Stomach (tissue), 9 donors: ENCODE measurements around the gene RAP1B. TPM values are rescaled to one million over a fixed set of nuclear protein-coding genes. Genes with fewer than 3 reads are reported as not detected.

Experiments
- DNase-seq, 2 donors: peaks; one replicate each; pipeline versions ENCODE4 v3.0.0 to v3.0.0-alpha.2; 2013 to 2019
- H3K27ac ChIP-seq, 5 donors: fragments of 200-600 bp in 4 of 5; sonication (generic) in 4 of 5; one replicate each; pipeline ENCODE4 v1.5.1; 2013 to 2019; ENCODE audit warnings: mild to moderate bottlenecking in 1 of 5, moderate library complexity in 1 of 5
- H3K27me3 ChIP-seq, 3 donors: fragments of 200-600 bp; sonication (generic); one replicate each; pipeline ENCODE4 v1.5.1; 2017 to 2019; ENCODE audit warnings: mixed run types in 1 of 3
- H3K36me3 ChIP-seq, 4 donors: fragments of 200-600 bp; sonication (generic); 1 replicate in 3 of 4; 2 replicates in 1 of 4; pipeline ENCODE4 v1.5.1; 2016 to 2019
- H3K4me1 ChIP-seq, 4 donors: fragments of 200-600 bp; sonication (generic); one replicate each; pipeline ENCODE4 v1.5.1; 2016 to 2019
- H3K4me3 ChIP-seq, 4 donors: fragments of 200-600 bp; sonication (generic) in 3 of 4; one replicate each; pipeline ENCODE4 v1.5.1; 2016 to 2019; ENCODE audit warnings: mild to moderate bottlenecking in 1 of 4
- H3K9me3 ChIP-seq, 4 donors: fragments of 200-600 bp; sonication (generic); one replicate each; pipeline ENCODE4 v1.5.1; 2016 to 2019
- CTCF ChIP-seq, 7 experiments: fragments of 450-650 bp in 4 of 7; fragments of 200-600 bp in 3 of 7; sonication (generic) in 3 of 7; IDR thresholded peaks; one replicate each; pipeline ENCODE4 v1.5.1; 2016 to 2019; ENCODE audit warnings: antibody characterized with exemption in 7 of 7, control low read depth in 2 of 7, mild to moderate bottlenecking in 1 of 7
- EP300 ChIP-seq: sonication (generic); formaldehyde crosslinking; IDR thresholded peaks from one replicate; pipeline ENCODE4 v1.6.1; 2017; ENCODE audit warnings: antibody characterized with exemption
- POLR2A ChIP-seq, 4 donors: fragments of 450-650 bp; IDR thresholded peaks; one replicate each; pipeline ENCODE4 v1.6.1; 2016; ENCODE audit warnings: antibody characterized with exemption in 4 of 4, control low read depth in 2 of 4, mild to moderate bottlenecking in 1 of 4, moderate library complexity in 1 of 4
- POLR2AphosphoS5 ChIP-seq, 3 donors: sonication (generic); formaldehyde crosslinking; IDR thresholded peaks; one replicate each; pipeline ENCODE4 v1.6.1; 2016; ENCODE audit warnings: antibody characterized with exemption in 3 of 3
- WGBS, 5 donors: extraction: QIAGEN DNeasy Blood & Tissue Kit in 3 of 5; methylation state at CpG; one replicate each; pipeline versions ENCODE4 v1.1.5 to v1.1.7; 2013 to 2018; 5-methylcytosine and 5-hydroxymethylcytosine counted together
- intact Hi-C: fragments of 100-400 bp; cut with DNase I; formaldehyde crosslinking; loops from one replicate; pipeline ENCODE4 v1.15.1; 2023; ENCODE audit warnings: low total_unique reads
- polyA plus RNA-seq, 3 donors: library from polyadenylated mRNA; stranded (reverse); fragments of 200-250 nt; gene quantifications; one replicate each; pipeline ENCODE4 v1.2.3, GENCODE V29; 2013
- total RNA-seq, 5 donors: library from RNA; depleted of rRNA; stranded (reverse); fragments of >200 nt; gene quantifications; one replicate each; pipeline versions ENCODE4 v1.1.0 to v1.2.3, GENCODE V29; 2014 to 2016
- donor health status: healthy with polysubstance abuse.
- donor health status: Bipolar disorder and iron deficiency.
- donor health status: healthy.

RAP1B gene
- total and polyA plus RNA-seq, 8 donors, result 56.3 to 315 (median 102) TPM

- Histone ChIP-seq H3K4me1 (peaks cover 59 to 99% (median 76%) of the 10 kb centered on the region in 4 donors), H3K27ac (peak overlapping the region in 3 of 5 donors; percentile 26 to 34 (median 27)), H3K27me3 (no peaks in the 10 kb centered on the region), H3K4me3 (peak overlapping the region in 1 of 4 donors; percentile 2), H3K9me3 (no peaks in the 10 kb centered on the region), H3K36me3 (peaks cover 0 to 5% (median 0%) of the 10 kb centered on the region in 4 donors)
- 61 to 78% (median 65%) methylated on average over 10 of the region's 10 CpGs for WGBS, 5 donors
- DNase-seq, result no peak
- TF ChIP-seq POLR2AphosphoS5 (IDR thresholded peaks at IDR 0.05) (no peak), CTCF (IDR thresholded peaks at IDR 0.05) (no peak), EP300 (no peak), POLR2A (IDR thresholded peaks at IDR 0.05) (no peak)
- intact Hi-C loops, result no loop called here
These were observed 10.1 kb downstream of the RAP1B start for GRCh38 chr12:68620519-68621471.

- Histone ChIP-seq H3K4me3 (peak overlapping the region in 1 of 4 donors; percentile 2), H3K27me3 (no peaks in the 10 kb centered on the region), H3K9me3 (no peaks in the 10 kb centered on the region), H3K36me3 (peaks cover 0 to 5% (median under 1%) of the 10 kb centered on the region in 4 donors), H3K4me1 (peaks cover 52 to 95% (median 71%) of the 10 kb centered on the region in 4 donors), H3K27ac (peak overlapping the region in 3 of 5 donors; percentile 26 to 34 (median 27))
- DNase-seq, result no peak
- no peak for TF ChIP-seq POLR2A (IDR thresholded peaks at IDR 0.05)
- TF ChIP-seq EP300, result no peak
- no peak for TF ChIP-seq CTCF (IDR thresholded peaks at IDR 0.05)
- TF ChIP-seq POLR2AphosphoS5 (IDR thresholded peaks at IDR 0.05), result no peak
- intact Hi-C loops, result no loop called here
These were observed 10.9 kb downstream of the RAP1B start for GRCh38 chr12:68621472-68622081.

- H3K36me3 ChIP-seq, result peaks cover 0 to 11% (median 6%) of the 10 kb centered on the region in 4 donors
- no peaks in the 10 kb centered on the region for H3K9me3 ChIP-seq
- TF ChIP-seq POLR2AphosphoS5 (IDR thresholded peaks at IDR 0.05), result no peak
- TF ChIP-seq POLR2A (IDR thresholded peaks at IDR 0.05), result no peak
- no peak for TF ChIP-seq CTCF (IDR thresholded peaks at IDR 0.05)
- TF ChIP-seq EP300, result no peak
- no peak overlapping the region for H3K4me3 ChIP-seq
- peak overlapping the region in 3 of 5 donors; percentile 18 to 34 (median 27) for H3K27ac ChIP-seq
- WGBS, 5 donors, result 17 to 46% (median 41%) methylated on average over 1 of the region's 1 CpG
- peaks cover 48 to 89% (median 64%) of the 10 kb centered on the region in 4 donors for H3K4me1 ChIP-seq
- intact Hi-C loops, result no loop called here
- no peak for DNase-seq
- no peaks in the 10 kb centered on the region for H3K27me3 ChIP-seq
These were observed 11.6 kb downstream of the RAP1B start for GRCh38 chr12:68622250-68622649.

GRCh38 chr12:68623059-68623458 is 12.4 kb downstream of the RAP1B start:
- H3K9me3 ChIP-seq, result peaks cover 0 to 5% (median 2%) of the 10 kb centered on the region in 4 donors
- peaks cover 0 to 14% (median 9%) of the 10 kb centered on the region in 4 donors for H3K36me3 ChIP-seq
- H3K27ac ChIP-seq, result peak overlapping the region in 1 of 5 donors; percentile 34
- peaks cover 41 to 80% (median 58%) of the 10 kb centered on the region in 4 donors for H3K4me1 ChIP-seq
- no peak for DNase-seq
- no peak overlapping the region for H3K4me3 ChIP-seq
- TF ChIP-seq CTCF (IDR thresholded peaks at IDR 0.05) (no peak), POLR2A (IDR thresholded peaks at IDR 0.05) (no peak), EP300 (no peak), POLR2AphosphoS5 (IDR thresholded peaks at IDR 0.05) (no peak)
- intact Hi-C loops, result no loop called here
- H3K27me3 ChIP-seq, result no peaks in the 10 kb centered on the region
